Effector CD8-positive, alpha-beta T cell (primary cell): ENCODE data around the gene RALGPS1.
A peak's percentile ranks its signal among the peaks of the same experiment; 100 is the strongest.
"Not testable (repeated sequence)": the region's sequence is repeated elsewhere in the genome, so short reads cannot be mapped to it uniquely, and the experiment has no call there.

Experiments used
- DNase-seq: peaks from one replicate; lab custom pipeline; 2025; lab: John Stamatoyannopoulos, UW

The RALGPS1 gene

GRCh38 chr9:126988857-126989256 lies 74.3 kb downstream of the RALGPS1 start:
- DNase-seq, result no peak

- no peak for DNase-seq
Measured at GRCh38 chr9:126989847-126990842, 75.6 kb downstream of the RALGPS1 start.

- DNase-seq, result no peak
Measured at GRCh38 chr9:126991183-126991582, 76.6 kb downstream of the RALGPS1 start.

DNA sequence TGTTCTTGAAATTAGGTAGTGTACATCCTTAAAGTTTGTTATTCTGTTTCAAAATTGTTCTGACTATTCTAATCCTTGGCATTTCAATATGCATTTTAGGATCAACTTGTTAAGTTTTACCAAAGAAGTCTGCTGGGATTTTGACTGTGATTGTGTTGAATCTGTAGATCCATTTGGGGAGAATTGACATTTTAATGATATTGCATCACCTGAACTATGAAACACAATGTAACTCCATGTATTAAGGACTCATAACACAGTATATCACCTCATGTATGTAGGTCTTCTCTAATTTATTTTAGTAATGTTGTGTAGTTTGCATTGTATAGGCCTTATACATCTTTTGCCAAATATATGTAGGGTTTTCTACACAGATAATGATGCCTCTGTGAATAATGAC lies 77.8 kb downstream of the RALGPS1 start:
- no peak for DNase-seq

DNA sequence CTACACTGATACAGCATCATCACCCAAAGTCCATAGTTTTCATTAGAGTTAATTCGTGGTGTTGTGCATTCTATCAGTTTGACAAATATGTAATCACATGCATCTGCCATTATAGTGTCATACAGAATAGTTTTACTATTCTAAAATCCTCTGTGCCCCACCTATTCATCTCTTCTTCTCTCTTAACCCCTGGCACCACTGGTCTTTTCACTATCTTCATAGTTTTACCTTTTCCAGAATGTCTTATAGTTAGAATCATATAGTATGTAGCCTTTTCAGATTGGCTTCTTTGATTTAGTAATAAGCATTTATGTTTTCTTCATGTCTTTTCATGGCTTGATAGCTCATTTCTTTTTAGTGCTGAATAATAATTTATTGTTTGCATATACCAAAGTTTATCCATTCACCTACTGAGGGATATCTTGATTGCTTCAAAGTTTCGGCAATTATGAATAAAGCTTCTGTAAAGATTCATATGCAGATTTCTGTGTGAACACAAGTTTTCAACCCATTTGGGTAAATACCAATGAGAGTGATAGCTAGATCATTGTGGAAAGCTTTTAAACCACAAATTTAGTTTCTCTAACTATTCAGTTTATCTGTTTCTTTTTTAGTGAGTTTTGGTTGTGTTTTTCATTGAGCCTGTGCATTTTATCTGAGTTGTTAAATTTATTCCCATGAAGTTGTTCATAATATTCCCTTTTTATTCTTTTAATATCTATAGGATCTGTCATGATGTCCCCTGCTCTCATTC lies 84.9 kb downstream of the RALGPS1 start:
- no peak for DNase-seq

GRCh38 chr9:127004946-127005769 lies 90.6 kb downstream of the RALGPS1 start:
- peak; percentile 28 for DNase-seq

DNA sequence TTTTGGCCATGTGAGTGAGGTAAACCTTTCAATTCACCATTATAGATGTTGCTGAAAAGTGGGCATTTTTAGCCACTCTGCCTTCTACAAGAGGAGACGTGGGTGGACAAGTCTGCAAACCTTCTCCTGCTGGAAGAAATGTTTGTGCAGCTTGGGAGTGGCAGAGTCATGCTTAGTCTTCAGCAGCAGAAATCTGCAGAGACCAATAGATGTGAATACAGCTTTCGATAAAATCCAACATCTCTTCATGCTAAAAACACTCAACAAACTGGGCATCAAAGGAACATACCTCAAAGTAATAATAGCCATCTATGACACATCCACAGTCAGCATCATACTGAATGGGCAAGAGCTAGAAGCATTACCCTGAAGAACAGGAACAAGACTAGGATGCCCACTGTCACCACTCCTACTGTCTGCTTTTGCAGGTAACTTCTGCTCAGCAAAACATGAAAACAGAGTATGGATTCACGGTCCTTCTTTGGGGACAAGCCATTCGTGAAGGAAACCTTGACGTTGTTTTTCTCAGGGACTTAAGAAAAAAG lies 91.3 kb downstream of the RALGPS1 start:
- no peak for DNase-seq

- DNase-seq, result no peak
Measured at GRCh38 chr9:127007638-127008037, 93.1 kb downstream of the RALGPS1 start.

- DNase-seq, result no peak
Measured at GRCh38 chr9:127008076-127008475, 93.5 kb downstream of the RALGPS1 start.

DNA sequence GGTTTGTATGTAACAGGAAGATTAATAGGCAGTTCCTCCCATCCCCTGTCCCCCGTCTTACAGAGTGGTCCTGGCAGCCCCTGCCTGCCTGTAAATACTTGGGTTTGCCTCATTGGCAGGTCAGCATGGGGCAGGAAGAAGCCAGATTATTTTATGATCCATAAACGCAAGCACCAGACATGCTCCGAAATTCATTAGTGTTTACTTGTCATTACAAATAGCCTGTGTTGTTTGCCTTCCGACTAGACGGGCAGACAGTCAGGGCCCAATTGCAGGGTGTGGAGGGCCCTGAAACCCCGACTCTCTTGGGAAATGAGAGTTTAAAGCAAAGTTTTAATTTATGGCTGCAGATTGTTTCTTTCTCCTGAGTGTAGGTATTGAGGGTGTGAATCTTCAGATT lies 97.2 kb downstream of the RALGPS1 start:
- DNase-seq, result no peak

DNA sequence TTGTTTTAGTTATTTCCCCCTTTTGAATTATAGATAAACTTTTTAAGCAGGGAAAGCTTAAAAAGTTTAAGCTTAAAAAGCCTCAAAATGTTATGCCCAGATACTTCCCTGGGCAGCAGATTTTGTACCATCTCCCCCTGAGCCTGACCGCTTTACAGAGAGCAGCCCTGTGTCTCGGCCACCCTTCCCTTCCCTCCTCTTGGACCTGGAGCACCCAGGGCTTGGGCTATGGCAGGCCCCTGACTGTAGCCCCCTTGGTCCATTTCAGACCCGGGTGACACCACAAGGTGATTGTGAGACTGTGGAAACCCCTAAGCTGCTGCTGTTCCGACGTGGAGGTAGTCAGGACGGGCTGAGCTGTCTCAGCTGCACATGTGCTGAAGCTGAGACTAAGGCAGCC lies 97.7 kb downstream of the RALGPS1 start:
- DNase-seq, result no peak

DNA sequence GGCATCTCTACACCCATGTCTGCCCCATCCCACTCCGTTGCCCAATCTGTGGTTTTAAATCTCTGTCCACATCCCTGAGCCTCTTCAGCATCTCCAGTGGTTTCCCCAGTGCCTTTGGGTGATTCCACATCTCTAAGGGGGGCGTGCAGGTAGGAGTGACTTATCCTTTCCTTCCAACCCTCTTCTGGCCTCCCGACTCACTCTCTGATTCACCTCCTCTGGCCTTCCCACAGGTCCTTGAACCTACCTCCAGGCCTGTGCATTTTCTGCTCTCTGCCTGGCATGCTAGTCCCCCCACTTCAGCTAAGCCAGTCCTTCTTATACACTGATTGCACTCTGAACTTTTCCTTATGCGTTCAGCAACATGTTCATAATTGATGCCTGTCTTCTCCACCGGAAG lies 99.0 kb downstream of the RALGPS1 start:
- DNase-seq, result no peak

DNA sequence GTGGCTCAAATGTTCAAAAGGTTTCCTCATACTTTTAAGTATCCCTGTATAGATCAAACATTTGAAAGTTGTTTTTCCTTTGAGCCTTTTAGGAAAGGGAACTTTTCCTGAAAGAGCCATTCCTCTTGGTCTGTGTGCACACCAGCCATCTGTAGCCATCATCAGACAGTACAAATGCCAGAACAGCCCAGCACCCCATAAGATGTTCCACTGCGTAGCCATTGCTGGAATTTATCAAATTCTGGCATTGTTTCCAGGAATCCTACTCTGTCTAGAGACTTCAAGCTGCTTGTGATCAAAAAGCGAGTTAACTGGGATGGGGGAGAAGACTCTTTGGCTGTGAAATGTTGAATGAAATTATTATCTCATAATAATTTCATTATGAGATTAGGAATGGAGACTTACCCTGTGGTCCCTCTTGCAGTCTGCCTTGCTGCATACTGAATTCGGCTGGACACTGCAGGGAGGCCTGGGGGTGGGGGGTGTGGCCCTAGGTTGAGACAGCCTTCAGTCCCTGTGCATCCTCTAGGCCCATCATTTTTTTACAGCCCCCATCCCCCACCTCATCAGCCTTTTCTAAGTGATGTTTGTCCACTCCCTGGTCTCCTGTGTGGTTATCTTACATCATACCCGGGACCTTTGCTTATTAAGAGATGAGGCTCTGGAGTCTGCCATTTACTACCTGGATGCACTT lies 99.8 kb downstream of the RALGPS1 start:
- DNase-seq, result no peak

DNA sequence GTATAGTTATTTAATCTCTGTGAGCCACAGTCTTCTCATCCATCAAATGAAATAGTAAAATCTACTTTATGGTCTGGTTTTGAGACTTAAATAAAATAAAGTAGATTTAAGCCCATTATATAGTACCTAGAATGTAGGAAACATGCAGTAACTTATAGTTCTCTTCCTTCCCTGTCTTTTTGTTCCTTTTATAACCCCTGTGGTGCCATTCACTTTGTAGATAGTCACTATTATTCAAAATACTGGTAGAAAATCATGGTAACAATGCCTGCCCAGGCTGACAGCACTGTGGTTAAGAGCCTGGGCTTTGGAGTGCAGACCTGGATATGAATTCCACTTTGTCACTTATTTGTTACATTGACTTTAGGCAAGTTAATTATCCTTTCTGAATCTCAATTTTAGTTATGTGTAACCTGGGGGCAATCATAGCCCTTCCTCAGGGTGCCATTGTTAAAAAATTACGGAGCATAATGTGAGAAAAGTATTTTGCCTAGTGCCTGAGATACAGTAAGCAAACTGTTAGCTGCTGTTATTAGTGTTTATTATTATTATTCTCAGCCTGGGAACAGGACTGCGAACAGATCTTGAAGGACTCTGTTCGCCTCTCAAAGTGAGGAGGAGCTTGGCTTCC lies 100.4 kb downstream of the RALGPS1 start:
- DNase-seq, result no peak

DNA sequence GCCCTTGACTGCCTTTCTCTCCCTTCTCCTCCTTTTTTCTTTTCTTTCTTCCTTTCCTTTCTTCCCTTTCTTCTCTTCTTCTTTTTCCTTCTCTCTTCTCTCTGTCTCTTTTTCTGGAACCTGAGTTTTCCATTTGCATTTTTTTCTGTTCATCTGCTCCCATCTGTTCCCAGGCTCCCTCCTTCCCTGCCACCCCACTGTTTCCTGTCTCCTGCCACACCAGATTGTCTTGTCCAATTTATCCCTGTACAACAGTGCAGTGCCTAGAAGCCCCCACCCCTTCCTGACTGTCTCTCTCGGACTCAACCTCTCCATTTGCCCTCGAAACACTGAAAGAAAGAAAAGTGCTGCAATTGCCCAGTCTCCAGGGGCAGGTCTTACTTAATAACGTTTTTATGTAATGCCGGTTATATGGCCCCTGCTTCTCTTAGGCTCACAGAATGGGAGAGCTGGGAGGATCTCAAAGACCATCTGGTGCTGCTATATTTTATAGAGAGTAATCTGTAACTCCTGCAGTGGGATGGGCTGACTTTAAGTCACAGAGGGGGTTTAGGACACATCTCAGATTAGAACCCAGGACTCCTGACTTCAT lies 101.4 kb downstream of the RALGPS1 start:
- DNase-seq, result no peak

- DNase-seq, result not testable (repeated sequence)
Measured at GRCh38 chr9:127017979-127018378, 103.4 kb downstream of the RALGPS1 start.

DNA sequence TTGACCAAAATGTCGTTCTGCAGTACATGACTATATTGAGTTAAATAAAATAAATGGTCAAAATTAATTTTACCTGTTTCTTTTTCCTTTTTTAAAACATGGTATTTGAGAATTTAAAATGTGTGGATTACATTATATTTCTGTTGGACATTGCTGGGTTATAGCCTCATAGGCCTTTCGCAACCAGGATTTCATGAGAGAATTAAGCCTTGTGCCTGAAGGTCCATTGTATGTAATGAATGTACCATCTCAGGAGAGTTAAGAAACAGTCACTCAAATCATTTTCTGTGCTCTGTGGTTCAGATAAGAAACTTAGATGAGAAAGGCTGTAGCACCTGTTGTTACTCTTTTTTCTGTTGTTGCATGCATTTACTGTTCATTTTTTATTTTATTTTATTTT lies 104.4 kb downstream of the RALGPS1 start:
- no peak for DNase-seq

GRCh38 chr9:127020036-127020801 lies 105.6 kb downstream of the RALGPS1 start:
- DNase-seq, result no peak

- no peak for DNase-seq
Measured at GRCh38 chr9:127020802-127021078, 106.2 kb downstream of the RALGPS1 start.
